SK-N-SH (cell line): ENCODE results near the gene CSKMT. TPM values are rescaled to one million over a fixed set of nuclear protein-coding genes. Genes with fewer than 3 reads are reported as not detected.

Source experiments
- CTCF ChIA-PET: fragments of 300-600, 350-600 bp; formaldehyde crosslinking; extraction: SDS; loops from one replicate; lab custom pipeline; 2021; lab: Yijun Ruan, JAX
- POLR2A ChIA-PET: fragments of 350-600 bp; sonication (Branson Sonifier 250); formaldehyde crosslinking; extraction: SDS; loops from one replicate; lab custom pipeline; 2020; ENCODE audit warnings: antibody characterized with exemption, inconsistent platforms; lab: Yijun Ruan, JAX
- DNase-seq: peaks from one replicate; pipeline ENCODE4 v3.0.0; 2012
- H2AFZ ChIP-seq: fragments of 200-600 bp; sonication (generic); 2 replicates; pipeline ENCODE4 v1.8.1; 2016; ENCODE audit warnings: antibody characterized with exemption, mild to moderate bottlenecking, low read depth
- H3F3A ChIP-seq: fragments of 200-600 bp; sonication (generic); replicated peaks from 2 replicates; pipeline ENCODE3; 2016; ENCODE audit warnings: antibody characterized with exemption, mild to moderate bottlenecking; ENCODE audit not compliant: insufficient read depth
- H3K27ac ChIP-seq, 2 experiments: fragments of 200-500 bp in 1 of 2; fragments of 200-600 bp in 1 of 2; sonication (Bioruptor generic) in 1 of 2; sonication (generic), shearing (Covaris generic) in 1 of 2; 2 replicates each; pipeline versions ENCODE4 v1.5.1 to v1.6.1; 2014 to 2016; ENCODE audit warnings: low read depth in 2 of 2, inconsistent platforms in 1 of 2, low read length in 1 of 2, mild to moderate bottlenecking in 1 of 2, mixed read lengths in 1 of 2
- H3K27me3 ChIP-seq: fragments of 200-600 bp; sonication (generic), shearing (Covaris generic); 2 replicates; pipeline ENCODE4 v1.6.1; 2016; ENCODE audit warnings: mixed run types; ENCODE audit not compliant: insufficient read depth
- H3K36me3 ChIP-seq, 2 experiments: fragments of 200-500 bp in 1 of 2; fragments of 200-600 bp in 1 of 2; sonication (Bioruptor generic) in 1 of 2; sonication (generic) in 1 of 2; replicated peaks in 1 of 2; 2 replicates each; pipeline versions ENCODE3 to v1.5.1; 2014 to 2016; ENCODE audit warnings: low read length in 1 of 2, mild to moderate bottlenecking in 1 of 2; ENCODE audit not compliant: insufficient read depth in 2 of 2, control insufficient read depth in 1 of 2
- H3K4me1 ChIP-seq, 2 experiments: fragments of 200-500 bp in 1 of 2; fragments of 200-600 bp in 1 of 2; sonication (Bioruptor generic) in 1 of 2; sonication (generic), shearing (Covaris generic) in 1 of 2; 2 replicates each; pipeline versions ENCODE4 v1.5.1 to v1.6.1; 2014 to 2016; ENCODE audit warnings: low read depth in 1 of 2, low read length in 1 of 2, mixed run types in 1 of 2; ENCODE audit not compliant: insufficient read depth in 2 of 2, control insufficient read depth in 1 of 2
- H3K4me2 ChIP-seq: fragments of 200-600 bp; sonication (generic), shearing (Covaris generic); 2 replicates; pipeline ENCODE4 v1.6.1; 2017; ENCODE audit warnings: mixed run types
- H3K4me3 ChIP-seq, 2 experiments: fragments of 200-500 bp in 1 of 2; fragments of 200-600 bp in 1 of 2; sonication (Bioruptor generic) in 1 of 2; sonication (generic), shearing (Covaris generic) in 1 of 2; 2 replicates each; pipeline versions ENCODE4 v1.5.1 to v1.8.1; 2014 to 2016; ENCODE audit warnings: low read depth in 2 of 2, inconsistent platforms in 1 of 2, low read length in 1 of 2, mild to moderate bottlenecking in 1 of 2, mixed read lengths in 1 of 2, moderate library complexity in 1 of 2
- H3K79me2 ChIP-seq: fragments of 200-600 bp; sonication (generic); 2 replicates; pipeline ENCODE4 v1.8.1; 2017; ENCODE audit warnings: mild to moderate bottlenecking; ENCODE audit not compliant: insufficient read depth
- H3K9ac ChIP-seq: fragments of 200-600 bp; sonication (generic); 2 replicates; pipeline ENCODE4 v1.6.1; 2017; ENCODE audit warnings: mixed run types
- H3K9me2 ChIP-seq: fragments of 200-600 bp; sonication (generic); 2 replicates; pipeline ENCODE4 v1.6.1; 2017; ENCODE audit warnings: mixed run types
- H3K9me3 ChIP-seq: fragments of 200-600 bp; sonication (generic); 2 replicates; pipeline ENCODE4 v1.6.1; 2017; ENCODE audit warnings: mixed run types, mild to moderate bottlenecking, moderate library complexity
- H4K20me1 ChIP-seq: fragments of 200-600 bp; sonication (generic); 2 replicates; pipeline ENCODE4 v1.6.1; 2017; ENCODE audit warnings: mild to moderate bottlenecking, mixed run types; ENCODE audit not compliant: insufficient read depth
- EP300 ChIP-seq, 2 experiments: IDR thresholded peaks; 2 replicates each; pipeline versions ENCODE4 v1.4.0 to v1.6.1; 2012; ENCODE audit warnings: borderline replicate concordance in 1 of 2, low read depth in 1 of 2, low read length in 1 of 2
- FOSL2 ChIP-seq: IDR thresholded peaks from 2 replicates; pipeline ENCODE4 v1.4.0; 2012; ENCODE audit warnings: low read depth, mild to moderate bottlenecking, moderate library complexity, borderline replicate concordance
- FOXJ3 ChIP-seq: sonication (generic); formaldehyde crosslinking; IDR thresholded peaks from 2 replicates; pipeline ENCODE4 v1.5.1; 2020; ENCODE audit warnings: mild to moderate bottlenecking, missing genetic modification reagents
- FOXM1 ChIP-seq: IDR thresholded peaks from 2 replicates; pipeline ENCODE4 v1.4.0; 2012; ENCODE audit warnings: low read depth, mild to moderate bottlenecking
- GABPA ChIP-seq: IDR thresholded peaks from 2 replicates; pipeline ENCODE4 v1.4.0; 2012; ENCODE audit warnings: low read depth, mild to moderate bottlenecking
- GATA2 ChIP-seq: sonication (generic); formaldehyde crosslinking; IDR thresholded peaks from 2 replicates; pipeline ENCODE4 v1.5.0; 2020; ENCODE audit warnings: mild to moderate bottlenecking, missing genetic modification reagents
- IRF3 ChIP-seq: fragments of 150-350 bp; IDR thresholded peaks from 2 replicates; pipeline ENCODE4 v1.6.1; 2016; ENCODE audit warnings: mild to moderate bottlenecking, low read depth, low read length
- MEF2A ChIP-seq: IDR thresholded peaks from 2 replicates; pipeline ENCODE4 v1.4.0; 2012; ENCODE audit warnings: low read depth, borderline replicate concordance
- MXI1 ChIP-seq: IDR thresholded peaks from 2 replicates; pipeline ENCODE4 v1.6.1; 2012; ENCODE audit warnings: mild to moderate bottlenecking, low read depth, low read length, improper control_type of control experiment
- NFIC ChIP-seq: IDR thresholded peaks from 2 replicates; pipeline ENCODE4 v1.4.0; 2012; ENCODE audit warnings: borderline replicate concordance
- NRF1 ChIP-seq: IDR thresholded peaks from 2 replicates; pipeline ENCODE4 v1.6.1; 2012; ENCODE audit warnings: low read depth, mild to moderate bottlenecking, low read length
- POLR2AphosphoS5 ChIP-seq: IDR thresholded peaks from 2 replicates; pipeline ENCODE4 v1.6.1; 2012; ENCODE audit warnings: low read depth, low read length
- RAD21 ChIP-seq: IDR thresholded peaks from 2 replicates; pipeline ENCODE4 v1.6.1; 2012; ENCODE audit warnings: mild to moderate bottlenecking, low read length
- RFX5 ChIP-seq: IDR thresholded peaks from 2 replicates; pipeline ENCODE4 v1.6.1; 2012; ENCODE audit warnings: mild to moderate bottlenecking, improper control_type of control experiment, low read length
- RXRA ChIP-seq: IDR thresholded peaks from 2 replicates; pipeline ENCODE4 v1.4.0; 2012; ENCODE audit warnings: low read depth, mild to moderate bottlenecking, borderline replicate concordance
- SMC3 ChIP-seq: IDR thresholded peaks from 2 replicates; pipeline ENCODE4 v1.6.1; 2012; ENCODE audit warnings: low read depth, low read length, improper control_type of control experiment
- TAF1 ChIP-seq: IDR thresholded peaks from 2 replicates; pipeline ENCODE4 v1.6.1; 2012; ENCODE audit warnings: low read depth, mild to moderate bottlenecking, low read length, moderate library complexity, borderline replicate concordance
- TCF12 ChIP-seq: IDR thresholded peaks from 2 replicates; pipeline ENCODE4 v1.4.0; 2012
- USF1 ChIP-seq: IDR thresholded peaks from 2 replicates; pipeline ENCODE4 v1.4.0; 2012; ENCODE audit warnings: low read depth, borderline replicate concordance
- YY1 ChIP-seq: IDR thresholded peaks from 2 replicates; pipeline ENCODE4 v1.4.0; 2012; ENCODE audit warnings: low read depth, mild to moderate bottlenecking
- WGBS: methylation state at CpG from one replicate; pipeline ENCODE4 v1.1.6; 2017; ENCODE audit warnings: low lambda C conversion rate; 5-methylcytosine and 5-hydroxymethylcytosine counted together
- polyA plus RNA-seq, 3 experiments: library from polyadenylated mRNA; depleted of rRNA; stranded (reverse); fragments of >200 nt; gene quantifications; 2 replicates each; pipeline ENCODE4 v1.2.3, GENCODE V29; 2012

The CSKMT gene
- polyA plus RNA-seq, 1 of the 3 experiments (the other 2 are of a cell fraction), result 11.1 TPM

- Histone ChIP-seq H3K9ac (peak overlapping the region; percentile 70), H3F3A (peaks cover 54% of the 10 kb centered on the region), H3K79me2 (peaks cover 9% of the 10 kb centered on the region; the same call in 1 of the 2 replicates), H3K4me1 (peaks cover 19 to 44% of the 10 kb centered on the region in 2 experiments; a peak in 3 of 4 replicates), H3K27me3 (no peaks in the 10 kb centered on the region), H3K9me2 (no peaks in the 10 kb centered on the region), H4K20me1 (no peaks in the 10 kb centered on the region), H3K4me3 (peak overlapping the region; percentile 35 to 38; a peak in 3 of 4 replicates), H2AFZ (peak overlapping the region; percentile 93), H3K4me2 (peak overlapping the region; percentile 81), H3K9me3 (no peaks in the 10 kb centered on the region), H3K27ac (peak overlapping the region; percentile 85 to 94), H3K36me3 (peaks cover 40 to 45% of the 10 kb centered on the region in 2 experiments)
- DNase-seq, result no peak
- ChIA-PET POLR2A (interaction anchor here (1.5 to 4.0 kb wide), 4 partner anchors 16 to 118 kb away, joined by 5 to 24 read pairs (median 10); partner anchors contain the start of genes C11orf98, CSKMT, HNRNPUL2 and LBHD1), CTCF (interaction anchor here (0.6 to 1.5 kb wide), 3 partner anchors 16 to 91 kb away, joined by 3 to 5 read pairs (median 3); no protein-coding TSS in a partner anchor)
- WGBS, result 92% methylated on average over 7 of the region's 7 CpGs
- TF ChIP-seq GABPA (no peak), RFX5 (no peak), NRF1 (no peak), IRF3 (no peak), GATA2 (CRISPR knock-in tag) (no peak), POLR2AphosphoS5 (no peak), YY1 (no peak), MEF2A (no peak), RXRA (no peak), FOXJ3 (CRISPR knock-in tag) (no peak), NFIC (no peak), RAD21 (no peak), TCF12 (no peak), SMC3 (no peak), FOSL2 (no peak), MXI1 (no peak), EP300 (IDR thresholded peaks at IDR 0.05; ENCODE audit: borderline replicate concordance in 1 of 2, low read depth in 1 of 2, low read length in 1 of 2) (no peak), USF1 (no peak), TAF1 (no peak), FOXM1 (no peak)
Measured at GRCh38 chr11:62710001-62710345, 44.9 kb downstream of the CSKMT start.
